H1 (cell line): ENCODE measurements around the gene MUC5B. TPM values are rescaled to one million over a fixed set of nuclear protein-coding genes. Genes with fewer than 3 reads are reported as not detected.

Experiments
- CTCF ChIA-PET: fragments of 300-600 bp; sonication (Branson Sonifier 250); formaldehyde crosslinking; loops from one replicate; lab custom pipeline; 2021; ENCODE audit not compliant: partially characterized antibody; lab: Charles Lee
- POLR2A ChIA-PET: fragments of 300-600 bp; sonication (Branson Sonifier 250); formaldehyde crosslinking; loops from one replicate; lab custom pipeline; 2021; ENCODE audit warnings: inconsistent platforms; ENCODE audit not compliant: partially characterized antibody; lab: Charles Lee
- DNase-seq, 2 experiments: peaks; one replicate each; pipeline versions ENCODE4 v3.0.0 to v3.0.0-alpha.2; 2010 to 2022; ENCODE audit warnings: low spot score in 2 of 2, low read depth in 1 of 2, mixed read lengths in 1 of 2
- FAIRE-seq: peaks from 2 replicates; lab custom pipeline; 2011; peaks lifted over from hg19 to GRCh38; lab: Jason Lieb, UNC
- H2AFZ ChIP-seq: 2 replicates; pipeline ENCODE4 v1.8.1; 2012; ENCODE audit warnings: low read length, inconsistent platforms
- H2AK5ac ChIP-seq: 2 replicates; pipeline ENCODE4 v1.6.1; 2013; ENCODE audit warnings: low read depth, low read length
- H2BK120ac ChIP-seq: replicated peaks from 2 replicates; pipeline ENCODE3; 2013; ENCODE audit warnings: low read depth, low read length, inconsistent platforms
- H2BK12ac ChIP-seq: 2 replicates; pipeline ENCODE4 v1.6.1; 2013; ENCODE audit warnings: low read depth, low read length
- H2BK15ac ChIP-seq: 2 replicates; pipeline ENCODE4 v1.6.1; 2013; ENCODE audit warnings: low read length
- H2BK20ac ChIP-seq: 2 replicates; pipeline ENCODE4 v1.6.1; 2013; ENCODE audit warnings: low read length
- H2BK5ac ChIP-seq: 2 replicates; pipeline ENCODE4 v1.6.1; 2013; ENCODE audit warnings: low read depth, low read length
- H3K14ac ChIP-seq: 2 replicates; pipeline ENCODE4 v1.6.1; 2013; ENCODE audit warnings: inconsistent platforms; ENCODE audit not compliant: insufficient read length
- H3K18ac ChIP-seq: 2 replicates; pipeline ENCODE4 v1.6.1; 2013; ENCODE audit warnings: low read length; ENCODE audit errors: extremely low read depth
- H3K23ac ChIP-seq: 2 replicates; pipeline ENCODE4 v1.6.1; 2013; ENCODE audit warnings: inconsistent platforms; ENCODE audit not compliant: insufficient read length
- H3K23me2 ChIP-seq: 2 replicates; pipeline ENCODE4 v1.6.1; 2013; ENCODE audit warnings: low read depth, low read length
- H3K27ac ChIP-seq: 2 replicates; pipeline ENCODE4 v1.6.1; 2011; ENCODE audit warnings: low read depth, low read length, inconsistent platforms
- H3K27me3 ChIP-seq, 4 experiments: replicated peaks in 1 of 4; 1 replicate in 1 of 4; 2 replicates in 3 of 4; pipeline versions ENCODE4 v1.6.1 to v1.8.1; 2011 to 2013; ENCODE audit warnings: low read length in 3 of 4, mild to moderate bottlenecking in 3 of 4, inconsistent platforms in 2 of 4, mixed read lengths in 2 of 4, moderate library complexity in 1 of 4; ENCODE audit not compliant: control insufficient read depth in 3 of 4, insufficient read depth in 3 of 4; ENCODE audit errors: extremely low read depth in 1 of 4
- H3K36me3 ChIP-seq, 4 experiments: 2 replicates each; pipeline versions ENCODE4 v1.6.1 to v1.8.1; 2011 to 2013; ENCODE audit warnings: mild to moderate bottlenecking in 4 of 4, low read length in 3 of 4, moderate library complexity in 2 of 4, control low read depth in 1 of 4, inconsistent platforms in 1 of 4; ENCODE audit not compliant: insufficient read depth in 4 of 4, control insufficient read depth in 2 of 4
- H3K4ac ChIP-seq: replicated peaks from 2 replicates; pipeline ENCODE3; 2013; ENCODE audit warnings: low read length, low read depth, mixed read lengths, inconsistent platforms; ENCODE audit not compliant: insufficient read length
- H3K4me1 ChIP-seq, 4 experiments: replicated peaks in 1 of 4; 1 replicate in 1 of 4; 2 replicates in 3 of 4; pipeline versions ENCODE4 v1.6.1 to v1.8.1; 2011 to 2013; ENCODE audit warnings: low read length in 3 of 4, inconsistent platforms in 2 of 4, mixed read lengths in 1 of 4; ENCODE audit not compliant: insufficient read depth in 4 of 4, control insufficient read depth in 3 of 4
- H3K4me2 ChIP-seq, 2 experiments: 2 replicates each; pipeline versions ENCODE4 v1.6.1 to v1.8.1; 2011 to 2013; ENCODE audit warnings: low read depth in 2 of 2, low read length in 2 of 2, control low read depth in 1 of 2, inconsistent platforms in 1 of 2, mild to moderate bottlenecking in 1 of 2; ENCODE audit not compliant: insufficient read depth in 1 of 2
- H3K4me3 ChIP-seq, 4 experiments: fragments of 200-600, 300-600 bp in 1 of 4; sonication (generic), shearing (Covaris generic), sonication (Bioruptor Twin) in 1 of 4; 2 replicates each; pipeline versions ENCODE4 v1.5.1 to v1.8.1; 2011 to 2016; ENCODE audit warnings: low read length in 4 of 4, low read depth in 3 of 4, control low read depth in 2 of 4, inconsistent platforms in 2 of 4, mild to moderate bottlenecking in 2 of 4, mixed read lengths in 1 of 4, moderate library complexity in 1 of 4; ENCODE audit not compliant: insufficient read depth in 2 of 4; ENCODE audit errors: extremely low read depth in 1 of 4
- H3K56ac ChIP-seq: replicated peaks from 2 replicates; pipeline ENCODE3; 2013; ENCODE audit warnings: low read depth, mild to moderate bottlenecking, mixed read lengths, low read length, inconsistent platforms; ENCODE audit not compliant: insufficient read length
- H3K79me1 ChIP-seq: 2 replicates; pipeline ENCODE4 v1.6.1; 2013; ENCODE audit warnings: low read depth, low read length, control low read depth
- H3K79me2 ChIP-seq, 2 experiments: 2 replicates each; pipeline versions ENCODE4 v1.6.1 to v1.8.1; 2012 to 2013; ENCODE audit warnings: low read length in 2 of 2, mild to moderate bottlenecking in 2 of 2, inconsistent platforms in 1 of 2; ENCODE audit not compliant: insufficient read depth in 2 of 2, control insufficient read depth in 1 of 2
- H3K9ac ChIP-seq, 4 experiments: replicated peaks in 1 of 4; 1 replicate in 1 of 4; 2 replicates in 3 of 4; pipeline versions ENCODE4 v1.6.1 to v1.8.1; 2011 to 2013; ENCODE audit warnings: low read depth in 3 of 4, low read length in 3 of 4, control low read depth in 2 of 4, mild to moderate bottlenecking in 2 of 4, moderate library complexity in 2 of 4, inconsistent platforms in 1 of 4; ENCODE audit errors: extremely low read depth in 1 of 4
- H3K9me3 ChIP-seq, 2 experiments: 2 replicates each; pipeline versions ENCODE4 v1.6.1 to v1.8.1; 2012 to 2013; ENCODE audit warnings: mild to moderate bottlenecking in 2 of 2, moderate library complexity in 2 of 2, control low read depth in 1 of 2, inconsistent platforms in 1 of 2, low read depth in 1 of 2, low read length in 1 of 2, mixed read lengths in 1 of 2; ENCODE audit not compliant: insufficient read depth in 2 of 2
- H4K20me1 ChIP-seq, 2 experiments: replicated peaks in 1 of 2; 2 replicates each; pipeline versions ENCODE3 to v1.8.1; 2011 to 2013; ENCODE audit warnings: inconsistent platforms in 2 of 2, low read length in 2 of 2, mild to moderate bottlenecking in 1 of 2; ENCODE audit not compliant: insufficient read depth in 2 of 2, control insufficient read depth in 1 of 2
- H4K5ac ChIP-seq: 2 replicates; pipeline ENCODE4 v1.6.1; 2013; ENCODE audit warnings: low read length, low read depth, mixed read lengths, inconsistent platforms; ENCODE audit not compliant: insufficient read length
- H4K8ac ChIP-seq: 2 replicates; pipeline ENCODE4 v1.8.0; 2013; ENCODE audit warnings: mild to moderate bottlenecking, moderate library complexity, low read length, inconsistent platforms; ENCODE audit not compliant: insufficient read depth; ENCODE audit errors: extremely low read depth
- H4K91ac ChIP-seq: replicated peaks from 2 replicates; pipeline ENCODE3; 2013; ENCODE audit warnings: low read length, mixed read lengths, inconsistent platforms; ENCODE audit not compliant: insufficient read length
- BACH1 ChIP-seq: IDR thresholded peaks from 2 replicates; pipeline ENCODE4 v1.6.1; 2012; ENCODE audit warnings: low read length, improper control_type of control experiment
- CBX5 ChIP-seq: fragments of 300-800, 300-1000 bp; sonication (generic); IDR thresholded peaks from 2 replicates; pipeline ENCODE4 v1.7.1; 2016; ENCODE audit warnings: antibody characterized with exemption, low read length, low read depth
- CEBPB ChIP-seq: IDR thresholded peaks from 2 replicates; pipeline ENCODE4 v1.6.1; 2012; ENCODE audit warnings: low read depth, low read length
- CHD1 ChIP-seq: IDR thresholded peaks from 2 replicates; pipeline ENCODE4 v1.6.1; 2012; ENCODE audit warnings: low read depth, low read length, improper control_type of control experiment
- CREB1 ChIP-seq: IDR thresholded peaks from 2 replicates; pipeline ENCODE4 v1.6.1; 2012; ENCODE audit warnings: inconsistent platforms
- CTBP2 ChIP-seq: IDR thresholded peaks from 2 replicates; pipeline ENCODE4 v1.7.0; 2011; ENCODE audit warnings: borderline replicate concordance, mild to moderate bottlenecking, moderate library complexity, mixed read lengths, low read length; ENCODE audit not compliant: insufficient read depth, insufficient read length
- EGR1 ChIP-seq: IDR thresholded peaks from 2 replicates; pipeline ENCODE4 v1.6.1; 2011; ENCODE audit warnings: low read depth, low read length, borderline replicate concordance
- EZH2 ChIP-seq: fragments of 200-600 bp; sonication (generic); IDR thresholded peaks from 2 replicates; pipeline ENCODE4 v1.7.1; 2012; ENCODE audit warnings: low read depth, mild to moderate bottlenecking, moderate library complexity, low read length, inconsistent platforms; ENCODE audit not compliant: severe bottlenecking
- HDAC2 ChIP-seq, 2 experiments: fragments of 300-600 bp in 1 of 2; sonication (generic) in 1 of 2; IDR thresholded peaks; 2 replicates each; pipeline ENCODE4 v1.6.1; 2011 to 2012; ENCODE audit warnings: low read depth in 2 of 2, low read length in 2 of 2, mild to moderate bottlenecking in 2 of 2, moderate library complexity in 2 of 2, borderline replicate concordance in 1 of 2, inconsistent platforms in 1 of 2
- JUN ChIP-seq: IDR thresholded peaks from 2 replicates; pipeline ENCODE4 v1.6.1; 2011; ENCODE audit warnings: low read depth, mild to moderate bottlenecking, improper control_type of control experiment, low read length
- KDM1A ChIP-seq: fragments of 200-600, 300-600 bp; sonication (generic); IDR thresholded peaks from 2 replicates; pipeline ENCODE4 v1.7.1; 2016; ENCODE audit warnings: mild to moderate bottlenecking, low read length, borderline replicate concordance
- TBP ChIP-seq: IDR thresholded peaks from 2 replicates; pipeline ENCODE4 v1.6.1; 2011; ENCODE audit warnings: low read depth, low read length, improper control_type of control experiment
- USF2 ChIP-seq: IDR thresholded peaks from 2 replicates; pipeline ENCODE4 v1.6.1; 2011; ENCODE audit warnings: low read length, improper control_type of control experiment
- ZNF274 ChIP-seq: IDR thresholded peaks from 2 replicates; pipeline ENCODE4 v1.7.0; 2012; ENCODE audit warnings: low read length, borderline replicate concordance; ENCODE audit errors: extremely low read depth
- WGBS, 2 experiments: shearing (Covaris generic) in 1 of 2; methylation state at CpG; one replicate each; pipeline versions ENCODE4 v1.1.6 to v1.1.7; 2013 to 2015; ENCODE audit warnings: low lambda C conversion rate in 2 of 2, mixed read lengths in 2 of 2, inconsistent platforms in 1 of 2, low coverage in 1 of 2, missing lambda C conversion rate in 1 of 2; ENCODE audit not compliant: insufficient replicate concordance in 2 of 2, insufficient coverage in 1 of 2, insufficient read length in 1 of 2; ENCODE audit errors: extremely low coverage in 1 of 2, missing lambda C conversion rate in 1 of 2; 5-methylcytosine and 5-hydroxymethylcytosine counted together
- polyA plus RNA-seq, 7 experiments: library from polyadenylated mRNA; depleted of rRNA in 3 of 7; stranded (reverse) in 5 of 7; unstranded in 2 of 7; fragments of >200 nt in 5 of 7; fragments of 200-250 nt in 2 of 7; gene quantifications; 1 replicate in 5 of 7; 2 replicates in 1 of 7; 4 replicates in 1 of 7; pipeline versions ENCODE4 v1.2.1 to v1.2.3, GENCODE V29; 2011 to 2013; ENCODE audit warnings: missing spikeins in 2 of 7, mixed read lengths in 2 of 7
- total RNA-seq: library from RNA; stranded (reverse); fragmentation: NEBNext Ultra II Directional; extraction: Animal tissue kit (Norgen Biotek cat#: 25700); gene quantifications from 2 replicates; pipeline ENCODE4 v1.2.1, GENCODE V29; 2021

MUC5B gene
- total and polyA plus RNA-seq, 2 of the 8 experiments (the other 6 are each of a cell fraction or from before 2014, with no cell fraction given) = 0.02 to 0.03 TPM

DNA sequence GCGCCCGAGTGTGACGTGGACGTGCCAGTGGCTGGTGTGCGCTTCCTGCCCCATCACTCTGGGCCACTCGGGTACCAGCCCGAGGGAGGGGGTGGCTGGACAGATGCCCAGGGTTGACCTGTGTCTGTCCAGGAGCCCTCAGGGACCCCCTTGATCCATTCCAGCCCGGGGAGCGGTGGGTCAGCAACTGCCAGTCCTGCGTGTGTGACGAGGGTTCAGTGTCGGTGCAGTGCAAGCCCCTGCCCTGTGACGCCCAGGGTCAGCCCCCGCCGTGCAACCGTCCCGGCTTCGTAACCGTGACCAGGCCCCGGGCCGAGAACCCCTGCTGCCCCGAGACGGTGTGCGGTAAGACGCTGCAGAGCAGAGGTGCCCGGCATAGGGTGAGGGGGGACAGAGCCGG lies 34.5 kb downstream of the MUC5B start:
- H3K18ac ChIP-seq = no peak overlapping the region
- H3K27me3 ChIP-seq = no peaks in the 10 kb centered on the region
- no peak overlapping the region for H2AFZ ChIP-seq
- 89% methylated on average over 25 of the region's 27 CpGs; no CpG with 5 or more reads in 1 of the 2 experiments for WGBS, 2 experiments
- POLR2A ChIA-PET = no interaction called here
- no peak overlapping the region for H3K9ac ChIP-seq
- H2BK120ac ChIP-seq = no peak overlapping the region
- H3K9me3 ChIP-seq = peaks cover under 1 to 19% of the 10 kb centered on the region in 2 experiments; a peak in 2 of 4 replicates
- H3K27ac ChIP-seq = no peak overlapping the region
- no peak overlapping the region for H2AK5ac ChIP-seq
- no peak overlapping the region for H3K23ac ChIP-seq
- FAIRE-seq (no peak), DNase-seq (no peak)
- H4K20me1 ChIP-seq = no peaks in the 10 kb centered on the region
- no peak overlapping the region for H2BK5ac ChIP-seq
- H2BK12ac ChIP-seq = no peak overlapping the region
- no peak for TF ChIP-seq USF2
- TF ChIP-seq CBX5 = no peak
- TF ChIP-seq EZH2 = no peak
- no peak for TF ChIP-seq BACH1
- no peak for TF ChIP-seq ZNF274
- no peak for TF ChIP-seq CTBP2
- no peak for TF ChIP-seq JUN
- TF ChIP-seq CEBPB = no peak
- TF ChIP-seq TBP = no peak
- no peak for TF ChIP-seq CHD1
- no peak for TF ChIP-seq KDM1A
- no peak for TF ChIP-seq EGR1
- no peak for TF ChIP-seq HDAC2 (IDR thresholded peaks at IDR 0.05; ENCODE audit: borderline replicate concordance in 1 of 2, low read depth in 2 of 2, low read length in 2 of 2)
- no peak for TF ChIP-seq CREB1
- no peaks in the 10 kb centered on the region for H3K36me3 ChIP-seq
- H4K5ac ChIP-seq = no peak overlapping the region
- CTCF ChIA-PET = no interaction called here
- H3K14ac ChIP-seq = no peak overlapping the region
- H3K4ac ChIP-seq = no peak overlapping the region
- peaks cover 0 to 8% (median 4%) of the 10 kb centered on the region in 4 experiments; a peak in 5 of 7 replicates for H3K4me1 ChIP-seq
- no peak overlapping the region for H2BK20ac ChIP-seq
- H3K56ac ChIP-seq = no peak overlapping the region
- no peak overlapping the region for H3K4me2 ChIP-seq
- H4K91ac ChIP-seq = no peak overlapping the region
- H4K8ac ChIP-seq = no peak overlapping the region
- no peaks in the 10 kb centered on the region for H3K79me2 ChIP-seq
- no peaks in the 10 kb centered on the region for H3K79me1 ChIP-seq
- no peaks in the 10 kb centered on the region; the same call in 1 of the 2 replicates for H3K23me2 ChIP-seq
- H2BK15ac ChIP-seq = no peak overlapping the region
- no peak overlapping the region for H3K4me3 ChIP-seq
